GM21717 (cell line): ENCODE data around the gene VOPP1.

ENCODE experiments used
- ATAC-seq: cut with Tn5 transposase; IDR thresholded peaks from one replicate; pipeline ENCODE4 v1.9.1; 2021; ENCODE audit warnings: mild to moderate bottlenecking, moderate library complexity; ENCODE audit not compliant: unreplicated experiment

VOPP1 gene

GRCh38 chr7:55556031-55556430, 16.3 kb downstream of the VOPP1 start:
- ATAC-seq: no peak

GRCh38 chr7:55555160-55555559, 17.1 kb downstream of the VOPP1 start:
- no peak for ATAC-seq

GRCh38 chr7:55554038-55554437, 18.3 kb downstream of the VOPP1 start:
- no peak for ATAC-seq

GRCh38 chr7:55553024-55553345, 19.3 kb downstream of the VOPP1 start:
- ATAC-seq: no peak

GRCh38 chr7:55552320-55553023, 19.8 kb downstream of the VOPP1 start:
- no peak for ATAC-seq

GRCh38 chr7:55550841-55551537, 21.3 kb downstream of the VOPP1 start:
- ATAC-seq: no peak

GRCh38 chr7:55550010-55550663, 22.2 kb downstream of the VOPP1 start:
- no peak for ATAC-seq

GRCh38 chr7:55549457-55549856, 22.8 kb downstream of the VOPP1 start:
- no peak for ATAC-seq

GRCh38 chr7:55548295-55548731, 24.0 kb downstream of the VOPP1 start:
- peak; percentile 40 for ATAC-seq

GRCh38 chr7:55546814-55547213, 25.5 kb downstream of the VOPP1 start:
- ATAC-seq: peak; percentile 39

GRCh38 chr7:55545496-55545895, 26.8 kb downstream of the VOPP1 start:
- no peak for ATAC-seq

- ATAC-seq: no peak
These were observed 32.0 kb downstream of the VOPP1 start for GRCh38 chr7:55540226-55540858.

- ATAC-seq: no peak
These were observed 32.9 kb downstream of the VOPP1 start for GRCh38 chr7:55539380-55539779.

GRCh38 chr7:55538538-55538937, 33.8 kb downstream of the VOPP1 start:
- ATAC-seq: no peak

- no peak for ATAC-seq
These were observed 34.8 kb downstream of the VOPP1 start for GRCh38 chr7:55537458-55537990.

- ATAC-seq: no peak
These were observed 35.5 kb downstream of the VOPP1 start for GRCh38 chr7:55536619-55537457.

- no peak for ATAC-seq
These were observed 36.7 kb downstream of the VOPP1 start for GRCh38 chr7:55535617-55536016.

- ATAC-seq: no peak
These were observed 37.2 kb downstream of the VOPP1 start for GRCh38 chr7:55534916-55535590.

GRCh38 chr7:55534262-55534915, 37.9 kb downstream of the VOPP1 start:
- ATAC-seq: peak; percentile 62
